Gastroesophageal sphincter (tissue), 3 donors: ENCODE measurements around the gene ADGRB2.

Experiments used
- CTCF ChIP-seq, 4 experiments: fragments of 200-600 bp in 2 of 4; fragments of 450-650 bp in 2 of 4; sonication (generic) in 1 of 4; IDR thresholded peaks; one replicate each; pipeline ENCODE4 v1.5.1; 2017 to 2019; ENCODE audit warnings: antibody characterized with exemption in 4 of 4, mild to moderate bottlenecking in 2 of 4, moderate library complexity in 2 of 4
- EP300 ChIP-seq: sonication (generic); formaldehyde crosslinking; IDR thresholded peaks from one replicate; pipeline ENCODE4 v1.6.1; 2017; ENCODE audit warnings: antibody characterized with exemption, mild to moderate bottlenecking

- TF ChIP-seq CTCF (IDR thresholded peaks at IDR 0.05): no peak
- no peak for TF ChIP-seq EP300
These were observed 43.3 kb upstream of the ADGRB2 start for GRCh38 chr1:31807273-31808048.
